ENCODE data around the gene PSMG3.

Gene PSMG3

GRCh38 chr7:1585142-1585981 is 15.5 kb upstream of the PSMG3 start:
- TF ChIP-seq REST (IDR thresholded peaks at IDR 0.05; ENCODE audit: insufficient read depth in 1 of 2, low read depth in 2 of 2, low read length in 2 of 2) (no peak), FOXP2 (optimal IDR thresholded peaks at IDR 0.05; ENCODE audit: borderline replicate concordance, extremely low read depth, extremely low read length, insufficient read depth) (no peak), TAF1 (IDR thresholded peaks at IDR 0.05; ENCODE audit: borderline replicate concordance, insufficient read depth, low read length) (no peak), SIN3A (IDR thresholded peaks at IDR 0.05; ENCODE audit: borderline replicate concordance, insufficient read depth, low read length) (no peak), POLR2AphosphoS5 (IDR thresholded peaks at IDR 0.05; ENCODE audit: low read depth, low read length) (no peak)

GRCh38 chr7:1584700-1585099 is 14.9 kb upstream of the PSMG3 start:
- TF ChIP-seq REST (IDR thresholded peaks at IDR 0.05; ENCODE audit: insufficient read depth in 1 of 2, low read depth in 2 of 2, low read length in 2 of 2), result no peak
- no peak for TF ChIP-seq SIN3A (IDR thresholded peaks at IDR 0.05; ENCODE audit: borderline replicate concordance, insufficient read depth, low read length)
- TF ChIP-seq POLR2AphosphoS5 (IDR thresholded peaks at IDR 0.05; ENCODE audit: low read depth, low read length), result no peak
- no peak for TF ChIP-seq FOXP2 (optimal IDR thresholded peaks at IDR 0.05; ENCODE audit: borderline replicate concordance, extremely low read depth, extremely low read length, insufficient read depth)
- TF ChIP-seq TAF1 (IDR thresholded peaks at IDR 0.05; ENCODE audit: borderline replicate concordance, insufficient read depth, low read length), result no peak

- TF ChIP-seq FOXP2 (optimal IDR thresholded peaks at IDR 0.05; ENCODE audit: borderline replicate concordance, extremely low read depth, extremely low read length, insufficient read depth) (no peak), POLR2AphosphoS5 (IDR thresholded peaks at IDR 0.05; ENCODE audit: low read depth, low read length) (no peak), SIN3A (IDR thresholded peaks at IDR 0.05; ENCODE audit: borderline replicate concordance, insufficient read depth, low read length) (no peak), REST (IDR thresholded peaks at IDR 0.05; ENCODE audit: insufficient read depth in 1 of 2, low read depth in 2 of 2, low read length in 2 of 2) (no peak), TAF1 (IDR thresholded peaks at IDR 0.05; ENCODE audit: borderline replicate concordance, insufficient read depth, low read length) (no peak)
Measured at GRCh38 chr7:1580422-1581030, 10.7 kb upstream of the PSMG3 start.

GRCh38 chr7:1579481-1580421 is 9.9 kb upstream of the PSMG3 start:
- TF ChIP-seq POLR2AphosphoS5 (IDR thresholded peaks at IDR 0.05; ENCODE audit: low read depth, low read length) (no peak), FOXP2 (optimal IDR thresholded peaks at IDR 0.05; ENCODE audit: borderline replicate concordance, extremely low read depth, extremely low read length, insufficient read depth) (no peak), SIN3A (IDR thresholded peaks at IDR 0.05; ENCODE audit: borderline replicate concordance, insufficient read depth, low read length) (no peak), TAF1 (IDR thresholded peaks at IDR 0.05; ENCODE audit: borderline replicate concordance, insufficient read depth, low read length) (no peak), REST (IDR thresholded peaks at IDR 0.05; ENCODE audit: insufficient read depth in 1 of 2, low read depth in 2 of 2, low read length in 2 of 2) (no peak)
